Measurements from ENCODE around the gene HIVEP3. TPM values are rescaled to one million over a fixed set of nuclear protein-coding genes. Genes with fewer than 3 reads are reported as not detected.

Gene HIVEP3
- total RNA-seq, 1 donor from 2014 or later = 76.7 TPM

GRCh38 chr1:41860214-41860613 lies 58.5 kb downstream of the HIVEP3 start:
- Mint-ChIP-seq H3K27ac (no peak overlapping the region), H3K36me3 (ENCODE audit: low read depth) (peaks cover 6% of the 10 kb centered on the region), H3K9me3 (peaks cover 4% of the 10 kb centered on the region), H3K4me1 (ENCODE audit: low read depth) (peaks cover 51% of the 10 kb centered on the region), H3K4me3 (no peak overlapping the region), H3K27me3 (ENCODE audit: insufficient read depth) (no peaks in the 10 kb centered on the region)
- DNase-seq (ENCODE audit: low spot score) = no peak
- intact Hi-C loops (cut with micrococcal nuclease) = loop anchor here (5.0 to 10.0 kb wide), 2 partner anchors 343 to 475 kb away; partner anchors contain the start of gene FOXJ3

- Mint-ChIP-seq H3K9me3 (peaks cover 4% of the 10 kb centered on the region), H3K36me3 (ENCODE audit: low read depth) (peaks cover 6% of the 10 kb centered on the region), H3K4me1 (ENCODE audit: low read depth) (peaks cover 51% of the 10 kb centered on the region), H3K27ac (no peak overlapping the region), H3K4me3 (no peak overlapping the region), H3K27me3 (ENCODE audit: insufficient read depth) (no peaks in the 10 kb centered on the region)
- no peak for DNase-seq (ENCODE audit: low spot score)
- intact Hi-C loops (cut with micrococcal nuclease) = loop anchor here (5.0 to 10.0 kb wide), 2 partner anchors 342 to 475 kb away; partner anchors contain the start of gene FOXJ3
Observed at GRCh38 chr1:41859686-41860085, 59.0 kb downstream of the HIVEP3 start.

DNA sequence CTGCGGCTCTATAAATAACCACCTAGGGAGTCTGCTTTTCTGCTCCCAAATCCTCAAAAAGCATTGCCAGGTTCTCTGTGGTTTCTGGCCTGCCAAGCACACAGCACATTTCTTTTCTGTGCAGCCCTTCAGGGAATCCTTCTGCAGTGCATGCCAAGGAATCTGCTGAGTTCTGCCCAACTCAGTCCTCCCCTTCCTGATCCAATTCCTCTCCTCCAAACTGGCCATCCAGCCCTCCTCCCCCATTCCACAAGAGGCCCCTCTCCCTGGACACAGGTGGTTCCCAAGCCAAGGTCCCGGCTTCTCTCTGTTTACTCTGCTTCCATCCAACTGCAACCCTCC lies 61.8 kb downstream of the HIVEP3 start:
- no peaks in the 10 kb centered on the region for H3K27me3 Mint-ChIP-seq (ENCODE audit: insufficient read depth)
- DNase-seq (ENCODE audit: low spot score) = no peak
- H3K4me3 Mint-ChIP-seq = no peak overlapping the region
- H3K36me3 Mint-ChIP-seq (ENCODE audit: low read depth) = peaks cover 8% of the 10 kb centered on the region
- H3K4me1 Mint-ChIP-seq (ENCODE audit: low read depth) = peaks cover 34% of the 10 kb centered on the region
- H3K27ac Mint-ChIP-seq = no peak overlapping the region
- intact Hi-C loops (cut with micrococcal nuclease) = no loop called here
- peaks cover 10% of the 10 kb centered on the region for H3K9me3 Mint-ChIP-seq

DNA sequence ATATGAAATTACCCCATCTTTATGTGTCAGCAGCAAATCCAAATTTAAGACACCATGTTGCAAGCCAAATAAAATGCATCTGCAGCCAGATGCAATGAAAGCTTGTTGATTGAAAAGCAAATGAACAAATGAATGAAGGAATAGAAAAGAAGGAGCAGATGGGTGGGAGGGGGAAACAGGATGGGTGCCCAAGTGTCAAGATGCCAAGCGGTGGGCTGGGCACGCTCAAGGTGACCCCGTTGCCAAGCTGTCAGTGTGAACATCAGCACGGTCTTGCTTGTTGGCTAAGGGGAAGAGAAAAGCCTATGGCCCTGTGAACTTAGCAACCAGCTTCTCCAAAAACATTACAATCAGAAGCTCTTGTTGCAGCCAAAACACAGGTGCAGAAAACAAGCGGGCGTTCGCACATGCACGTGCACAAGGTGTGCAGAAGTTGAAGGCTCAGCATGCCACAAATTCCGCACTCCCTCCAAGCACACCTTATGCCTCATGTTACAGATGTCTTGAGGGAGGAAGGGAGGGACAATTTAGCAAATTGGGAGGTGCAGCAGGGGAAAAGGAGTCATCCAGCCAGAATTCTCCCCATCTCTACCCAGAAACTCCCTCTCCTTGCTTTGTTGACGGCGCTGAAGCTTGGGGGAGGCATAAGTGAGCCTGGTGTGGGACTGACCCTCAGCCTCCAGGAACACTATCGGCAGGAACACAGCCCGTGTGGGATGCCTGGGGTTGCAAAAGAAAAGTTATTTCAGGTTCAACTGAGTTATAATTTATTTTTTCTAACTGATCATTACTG lies 62.4 kb downstream of the HIVEP3 start:
- H3K9me3 Mint-ChIP-seq = peaks cover 10% of the 10 kb centered on the region
- no peaks in the 10 kb centered on the region for H3K27me3 Mint-ChIP-seq (ENCODE audit: insufficient read depth)
- intact Hi-C loops (cut with micrococcal nuclease) = no loop called here
- peaks cover 8% of the 10 kb centered on the region for H3K36me3 Mint-ChIP-seq (ENCODE audit: low read depth)
- peaks cover 29% of the 10 kb centered on the region for H3K4me1 Mint-ChIP-seq (ENCODE audit: low read depth)
- no peak overlapping the region for H3K4me3 Mint-ChIP-seq
- no peak overlapping the region for H3K27ac Mint-ChIP-seq
- DNase-seq (ENCODE audit: low spot score) = no peak

DNA sequence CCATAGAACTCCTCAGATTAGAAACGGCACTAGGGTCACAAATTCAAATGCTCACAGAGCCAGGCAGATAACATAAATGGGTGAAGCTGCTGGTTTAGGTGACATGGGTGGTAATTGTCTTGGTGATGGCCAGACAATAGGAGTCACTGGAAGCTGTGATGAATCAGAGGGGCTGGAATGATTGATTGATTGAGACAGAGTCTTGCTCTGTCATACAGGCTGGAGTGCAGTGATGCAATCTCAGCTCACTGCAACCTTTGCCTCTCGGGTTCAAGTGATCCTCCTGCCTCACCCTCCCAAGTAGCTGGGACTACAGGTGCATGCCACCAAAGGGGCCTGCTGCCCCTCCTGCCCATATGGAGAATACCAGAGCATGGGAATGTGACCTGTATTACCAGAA lies 63.0 kb downstream of the HIVEP3 start:
- peaks cover 10% of the 10 kb centered on the region for H3K9me3 Mint-ChIP-seq
- no peak overlapping the region for H3K4me3 Mint-ChIP-seq
- intact Hi-C loops (cut with micrococcal nuclease) = no loop called here
- DNase-seq (ENCODE audit: low spot score) = no peak
- H3K36me3 Mint-ChIP-seq (ENCODE audit: low read depth) = peaks cover 8% of the 10 kb centered on the region
- H3K27me3 Mint-ChIP-seq (ENCODE audit: insufficient read depth) = no peaks in the 10 kb centered on the region
- H3K4me1 Mint-ChIP-seq (ENCODE audit: low read depth) = peaks cover 26% of the 10 kb centered on the region
- no peak overlapping the region for H3K27ac Mint-ChIP-seq

DNA sequence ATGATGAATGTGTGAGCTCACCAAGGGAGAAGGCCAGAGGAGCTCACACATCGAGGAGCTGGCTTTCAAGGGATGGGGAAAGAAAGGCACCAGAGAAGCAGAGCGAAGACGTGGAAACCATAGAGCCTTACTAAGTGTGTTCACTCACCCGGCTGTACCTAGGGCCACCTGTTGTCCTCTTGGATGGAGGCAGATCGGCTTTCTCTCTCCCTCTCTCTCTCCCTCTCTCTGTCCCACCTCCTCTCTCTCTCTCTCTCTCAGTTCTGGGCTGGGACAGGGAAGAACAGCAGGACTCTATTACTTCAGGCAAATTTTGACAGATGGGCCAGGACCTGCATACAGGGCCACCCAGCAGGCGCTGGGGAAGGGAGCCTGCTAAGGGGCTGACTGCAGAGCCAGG lies 64.8 kb downstream of the HIVEP3 start:
- peaks cover 36% of the 10 kb centered on the region for H3K4me1 Mint-ChIP-seq (ENCODE audit: low read depth)
- H3K27ac Mint-ChIP-seq = no peak overlapping the region
- peaks cover 10% of the 10 kb centered on the region for H3K9me3 Mint-ChIP-seq
- H3K4me3 Mint-ChIP-seq = no peak overlapping the region
- no peaks in the 10 kb centered on the region for H3K27me3 Mint-ChIP-seq (ENCODE audit: insufficient read depth)
- intact Hi-C loops (cut with micrococcal nuclease) = no loop called here
- H3K36me3 Mint-ChIP-seq (ENCODE audit: low read depth) = peaks cover 8% of the 10 kb centered on the region
- no peak for DNase-seq (ENCODE audit: low spot score)

DNA sequence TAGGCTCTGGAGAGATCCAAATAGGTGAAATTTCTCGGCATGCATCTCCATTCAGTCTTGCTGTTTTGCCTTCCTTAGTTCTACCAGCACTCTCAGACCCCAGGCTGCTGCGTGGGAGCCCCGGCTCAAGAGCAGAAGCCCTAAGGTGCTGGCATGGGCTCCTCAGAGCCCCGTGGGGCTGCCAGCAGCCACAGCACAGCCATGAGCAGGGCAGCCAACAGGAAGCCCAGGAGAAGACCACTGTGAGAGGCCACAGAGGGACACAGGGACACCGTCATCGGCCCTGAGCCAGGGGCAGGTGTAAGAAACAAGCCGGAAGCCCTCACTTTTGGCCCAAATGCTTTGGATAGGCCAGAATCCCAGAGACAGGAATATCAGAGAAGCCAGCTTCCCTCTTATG lies 66.6 kb downstream of the HIVEP3 start:
- H3K9me3 Mint-ChIP-seq = peaks cover 10% of the 10 kb centered on the region

DNA sequence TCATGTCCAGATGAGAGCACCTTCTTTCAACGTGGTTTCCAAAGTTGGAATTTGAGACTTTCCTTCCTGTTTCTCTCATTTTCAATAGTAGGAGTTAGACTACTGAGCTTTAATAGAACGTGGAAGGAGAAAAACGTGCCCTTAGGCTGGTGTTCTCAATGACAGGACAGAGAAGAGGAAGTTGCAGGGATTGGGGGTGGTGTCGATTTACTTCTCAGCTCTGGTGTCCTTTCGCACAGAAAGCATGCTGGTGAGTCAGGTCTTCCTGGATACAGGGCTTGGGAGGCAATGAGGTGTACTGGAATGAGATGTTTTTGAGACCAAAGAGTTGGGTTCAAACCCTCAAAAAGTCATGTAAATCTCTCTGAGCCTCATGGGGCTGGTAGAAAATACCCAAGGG lies 67.1 kb downstream of the HIVEP3 start:
- intact Hi-C loops (cut with micrococcal nuclease) = no loop called here
- Mint-ChIP-seq H3K27me3 (ENCODE audit: insufficient read depth) (no peaks in the 10 kb centered on the region), H3K9me3 (peaks cover 10% of the 10 kb centered on the region), H3K4me1 (ENCODE audit: low read depth) (peaks cover 35% of the 10 kb centered on the region), H3K27ac (no peak overlapping the region), H3K36me3 (ENCODE audit: low read depth) (peaks cover 10% of the 10 kb centered on the region), H3K4me3 (no peak overlapping the region)
- DNase-seq (ENCODE audit: low spot score) = no peak

More for the DNA sequence above, 66.6 kb downstream of the HIVEP3 start:
- no peak overlapping the region for H3K4me3 Mint-ChIP-seq
- peaks cover 10% of the 10 kb centered on the region for H3K36me3 Mint-ChIP-seq (ENCODE audit: low read depth)
- intact Hi-C loops (cut with micrococcal nuclease) = no loop called here
- peaks cover 31% of the 10 kb centered on the region for H3K4me1 Mint-ChIP-seq (ENCODE audit: low read depth)
- H3K27ac Mint-ChIP-seq = no peak overlapping the region
- DNase-seq (ENCODE audit: low spot score) = no peak
- no peaks in the 10 kb centered on the region for H3K27me3 Mint-ChIP-seq (ENCODE audit: insufficient read depth)

DNA sequence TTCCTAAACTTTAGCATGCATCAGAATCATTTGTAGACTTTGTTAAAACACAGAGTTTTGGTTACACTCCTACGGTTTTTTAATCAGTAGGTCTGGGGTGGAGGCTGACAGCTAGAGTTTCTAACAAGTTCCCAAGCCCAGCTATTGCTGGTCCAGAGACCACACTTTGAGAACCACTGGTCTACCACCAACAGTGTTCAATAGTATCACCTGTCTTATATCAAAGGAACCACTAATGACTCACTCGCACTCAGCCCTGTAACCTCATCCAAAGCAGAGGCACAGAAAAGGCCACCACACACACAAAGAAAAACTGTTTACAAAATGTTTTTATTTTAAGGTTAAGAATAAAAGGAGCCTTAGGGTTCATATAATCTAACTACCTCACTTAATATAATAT lies 68.7 kb downstream of the HIVEP3 start:
- Mint-ChIP-seq H3K4me1 (ENCODE audit: low read depth) (peaks cover 46% of the 10 kb centered on the region), H3K9me3 (peaks cover 5% of the 10 kb centered on the region), H3K27ac (peak overlapping the region; percentile 5), H3K36me3 (ENCODE audit: low read depth) (peaks cover 7% of the 10 kb centered on the region), H3K4me3 (no peak overlapping the region), H3K27me3 (ENCODE audit: insufficient read depth) (no peaks in the 10 kb centered on the region)
- intact Hi-C loops (cut with micrococcal nuclease) = loop anchor here (1.0 kb wide), 1 partner anchor 12 kb away; no protein-coding TSS in a partner anchor
- peak; percentile 6 for DNase-seq (ENCODE audit: low spot score)

DNA sequence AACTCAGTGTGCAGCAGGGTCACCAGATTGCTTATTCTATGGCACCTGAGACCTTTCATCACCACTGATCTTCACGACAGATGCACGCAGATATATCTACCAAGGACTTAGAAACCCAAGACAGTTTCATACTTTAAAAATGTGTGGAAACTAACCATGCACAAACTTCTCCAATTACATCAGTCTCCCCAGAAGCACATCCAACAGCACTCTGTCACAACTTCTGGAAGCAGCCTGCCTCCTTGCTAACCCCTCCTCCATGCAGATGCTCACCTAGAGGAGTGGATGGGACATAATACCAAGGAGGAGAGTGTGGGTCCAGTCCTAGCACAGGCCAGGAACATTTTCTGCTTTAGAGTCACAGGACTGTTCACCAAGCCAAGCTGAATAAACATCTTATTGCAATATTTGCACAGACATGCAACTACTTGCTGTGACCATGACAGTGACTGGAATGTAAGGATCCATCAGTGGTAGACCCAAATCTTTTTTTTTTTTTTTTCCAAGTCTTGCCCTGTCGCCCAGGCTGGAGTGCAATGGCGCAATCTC lies 69.4 kb downstream of the HIVEP3 start:
- no peak overlapping the region for H3K4me3 Mint-ChIP-seq
- intact Hi-C loops (cut with micrococcal nuclease) = no loop called here

GRCh38 chr1:41848216-41848952 lies 70.3 kb downstream of the HIVEP3 start:
- Mint-ChIP-seq H3K4me1 (ENCODE audit: low read depth) (peaks cover 51% of the 10 kb centered on the region), H3K27ac (no peak overlapping the region), H3K27me3 (ENCODE audit: insufficient read depth) (no peaks in the 10 kb centered on the region), H3K4me3 (no peak overlapping the region), H3K36me3 (ENCODE audit: low read depth) (peaks cover 6% of the 10 kb centered on the region), H3K9me3 (peaks cover 4% of the 10 kb centered on the region)
- intact Hi-C loops (cut with micrococcal nuclease) = no loop called here
- no peak for DNase-seq (ENCODE audit: low spot score)

More for the DNA sequence above, 69.4 kb downstream of the HIVEP3 start:
- Mint-ChIP-seq H3K4me1 (ENCODE audit: low read depth) (peaks cover 47% of the 10 kb centered on the region), H3K36me3 (ENCODE audit: low read depth) (peaks cover 7% of the 10 kb centered on the region), H3K27me3 (ENCODE audit: insufficient read depth) (no peaks in the 10 kb centered on the region), H3K9me3 (peaks cover 5% of the 10 kb centered on the region), H3K27ac (no peak overlapping the region)
- no peak for DNase-seq (ENCODE audit: low spot score)

GRCh38 chr1:41847733-41848132 lies 71.0 kb downstream of the HIVEP3 start:
- no peak for DNase-seq (ENCODE audit: low spot score)
- H3K4me1 Mint-ChIP-seq (ENCODE audit: low read depth) = peaks cover 51% of the 10 kb centered on the region
- H3K4me3 Mint-ChIP-seq = no peak overlapping the region
- H3K9me3 Mint-ChIP-seq = no peaks in the 10 kb centered on the region
- peaks cover 2% of the 10 kb centered on the region for H3K36me3 Mint-ChIP-seq (ENCODE audit: low read depth)
- no peaks in the 10 kb centered on the region for H3K27me3 Mint-ChIP-seq (ENCODE audit: insufficient read depth)
- no peak overlapping the region for H3K27ac Mint-ChIP-seq
- intact Hi-C loops (cut with micrococcal nuclease) = no loop called here

All from activated T-helper 1 cell treated with anti-CD3 and anti-CD28 coated beads, Interleukin-12 subunit alpha, Interleukin-12 subunit beta, Interleukin-2, Interleukin-4 antibody, amounts not matched to agents 30 ng/mL and 10 ng/mL and 1 ng/mL, durations not matched to agents 14 hours and 24 hours and 36 hours (primary cell).